K562 (cell line): ENCODE measurements around the gene DNAH5. TPM values are rescaled to one million over a fixed set of nuclear protein-coding genes. Genes with fewer than 3 reads are reported as not detected.

Source experiments
- ATAC-seq: fragments of 200-7000 bp; cut with Tn5 transposase; 3 replicates; pipeline ENCODE4 v1.9.1; 2020; ENCODE audit warnings: moderate library complexity
- BruUV-seq: library from RNA; stranded (reverse); fragments of 400-500 nt; replicated peaks from 2 replicates; lab custom pipeline; 2021; lab: Mats Ljungman, UMichigan
- CTCF ChIA-PET: fragments of 300-600 bp; formaldehyde crosslinking; extraction: SDS; loops from one replicate; lab custom pipeline; 2021; ENCODE audit warnings: low intra/inter-chr PET ratio; lab: Yijun Ruan, JAX
- POLR2A ChIA-PET: fragments of 300-600, 350-650 bp; sonication (Branson Sonifier 250); formaldehyde crosslinking; extraction: SDS; loops from one replicate; lab custom pipeline; 2021; ENCODE audit warnings: antibody characterized with exemption, inconsistent platforms; lab: Yijun Ruan, JAX
- DNase-seq, 4 experiments: peaks; one replicate each; pipeline versions ENCODE4 v3.0.0 to v3.0.0-alpha.2; 2011 to 2018; ENCODE audit warnings: low spot score in 3 of 4, mixed read lengths in 3 of 4; ENCODE audit errors: extremely low read depth in 1 of 4
- FAIRE-seq: peaks from 2 replicates; lab custom pipeline; 2011; peaks lifted over from hg19 to GRCh38; lab: Jason Lieb, UNC
- H2AFZ ChIP-seq: 2 replicates; pipeline ENCODE4 v1.6.0; 2011; ENCODE audit warnings: low read depth, low read length, control low read depth, inconsistent platforms
- H3K27ac ChIP-seq: fragments of 200-600 bp; 3 replicates; pipeline ENCODE4 v1.8.0; 2011; ENCODE audit warnings: low read depth, mild to moderate bottlenecking, control low read depth, inconsistent platforms, low read length, moderate library complexity, mixed read lengths; ENCODE audit errors: extremely low read depth
- H3K27me3 ChIP-seq, 2 experiments: fragments of 300-600 bp in 1 of 2; 2 replicates in 1 of 2; 3 replicates in 1 of 2; pipeline versions ENCODE4 v1.6.0 to v1.8.0; 2011; ENCODE audit warnings: inconsistent platforms in 2 of 2, low read length in 2 of 2, mild to moderate bottlenecking in 1 of 2, mixed read lengths in 1 of 2, moderate library complexity in 1 of 2; ENCODE audit not compliant: control insufficient read depth in 2 of 2, insufficient read depth in 2 of 2
- H3K36me3 ChIP-seq: fragments of 300-600 bp; 3 replicates; pipeline ENCODE4 v1.8.0; 2011; ENCODE audit warnings: mild to moderate bottlenecking, low read length, inconsistent platforms; ENCODE audit not compliant: control insufficient read depth, insufficient read depth
- H3K4me1 ChIP-seq, 2 experiments: fragments of 200-600 bp in 1 of 2; replicated peaks in 1 of 2; 2 replicates in 1 of 2; 3 replicates in 1 of 2; pipeline versions ENCODE4 v1.5.1 to v1.8.0; 2011; ENCODE audit warnings: inconsistent platforms in 2 of 2, low read length in 2 of 2, mild to moderate bottlenecking in 1 of 2, mixed read lengths in 1 of 2, moderate library complexity in 1 of 2; ENCODE audit not compliant: control insufficient read depth in 2 of 2, insufficient read depth in 2 of 2
- H3K4me2 ChIP-seq: 2 replicates; pipeline ENCODE4 v1.6.1; 2011; ENCODE audit warnings: low read length, control low read depth, inconsistent platforms, mixed read lengths; ENCODE audit not compliant: insufficient read depth
- H3K4me3 ChIP-seq: fragments of 200-600 bp; sonication (generic), shearing (Covaris generic); 2 replicates; pipeline ENCODE4 v1.5.1; 2016; ENCODE audit warnings: control low read depth, inconsistent platforms
- H3K79me2 ChIP-seq: fragments of 200-600 bp; 3 replicates; pipeline ENCODE4 v1.8.0; 2011; ENCODE audit warnings: low read length, inconsistent platforms; ENCODE audit not compliant: control insufficient read depth, insufficient read depth
- H3K9ac ChIP-seq, 2 experiments: 2 replicates each; pipeline versions ENCODE4 v1.6.0 to v1.6.1; 2011; ENCODE audit warnings: low read depth in 2 of 2, low read length in 2 of 2, control low read depth in 1 of 2, inconsistent platforms in 1 of 2, mild to moderate bottlenecking in 1 of 2, mixed read lengths in 1 of 2; ENCODE audit not compliant: insufficient read depth in 1 of 2
- H3K9me1 ChIP-seq: one replicate; pipeline ENCODE4 v1.6.0; 2011; ENCODE audit warnings: inconsistent platforms, mild to moderate bottlenecking, low read length, moderate library complexity; ENCODE audit not compliant: control insufficient read depth, insufficient read depth
- H3K9me3 ChIP-seq: replicated peaks from 2 replicates; pipeline ENCODE4 v1.5.1; 2011; ENCODE audit warnings: low read depth, low read length, inconsistent platforms; ENCODE audit not compliant: control insufficient read depth, insufficient read depth
- H4K20me1 ChIP-seq: replicated peaks from 2 replicates; pipeline ENCODE4 v1.6.1; 2011; ENCODE audit warnings: low read length, inconsistent platforms, mixed read lengths; ENCODE audit not compliant: control insufficient read depth, insufficient read depth
- MYBL2 ChIP-seq, 2 experiments: fragments of 450-650 bp in 1 of 2; sonication (generic) in 1 of 2; formaldehyde crosslinking in 1 of 2; IDR thresholded peaks; 2 replicates each; pipeline versions ENCODE4 v1.6.1 to v1.8.1; 2017 to 2022; ENCODE audit warnings: borderline replicate concordance in 1 of 2, inconsistent platforms in 1 of 2, low read depth in 1 of 2, mild to moderate bottlenecking in 1 of 2, missing genetic modification reagents in 1 of 2, moderate library complexity in 1 of 2
- PTBP1 ChIP-seq: fragments of 200-400 bp; formaldehyde crosslinking; IDR thresholded peaks from 2 replicates; pipeline ENCODE4 v1.6.1; 2017; ENCODE audit warnings: low read depth, low read length
- TAF7 ChIP-seq: fragments of 450-650 bp; IDR thresholded peaks from 2 replicates; pipeline ENCODE4 v1.6.1; 2016; ENCODE audit warnings: missing genetic modification characterization, missing compliant biosample characterization
- TCF7L2 ChIP-seq: fragments of 150-350 bp; IDR thresholded peaks from 2 replicates; pipeline ENCODE4 v1.6.1; 2016; ENCODE audit warnings: low read depth, mild to moderate bottlenecking, low read length, moderate library complexity
- ZNF146 ChIP-seq: IDR thresholded peaks from one replicate; pipeline ENCODE4 v1.6.1; 2018; ENCODE audit warnings: missing compliant biosample characterization; ENCODE audit not compliant: unreplicated experiment
- ZNF217 ChIP-seq: sonication (generic); formaldehyde crosslinking; IDR thresholded peaks from 2 replicates; pipeline ENCODE4 v1.8.0; 2022; ENCODE audit warnings: mild to moderate bottlenecking, missing genetic modification reagents
- ZNF57 ChIP-seq: fragments of 450-650 bp; formaldehyde crosslinking; IDR thresholded peaks from 2 replicates; pipeline ENCODE4 v1.4.0; 2020; ENCODE audit warnings: mild to moderate bottlenecking, moderate library complexity
- ZNF668 ChIP-seq: fragments of 250-450 bp; sonication (Bioruptor Pico); IDR thresholded peaks from 2 replicates; pipeline ENCODE4 v1.8.0; 2022; ENCODE audit warnings: mild to moderate bottlenecking, inconsistent platforms
- WGBS: fragments of 100-300 bp; shearing (Covaris generic); methylation state at CpG from one replicate; pipeline ENCODE4 v1.1.6; 2016; ENCODE audit warnings: low coverage, mixed read lengths; ENCODE audit not compliant: insufficient coverage; ENCODE audit errors: missing lambda C conversion rate; 5-methylcytosine and 5-hydroxymethylcytosine counted together
- in situ Hi-C: fragments of 300-500 bp; cut with MboI; formaldehyde crosslinking; loops from 4 replicates; pipeline ENCODE4 v1.15.0; 2018; ENCODE audit warnings: inconsistent platforms, mixed read lengths
- intact Hi-C: fragments of 100-400 bp; cut with micrococcal nuclease; formaldehyde crosslinking; loops from 2 replicates; pipeline ENCODE4 v1.14.2; 2022
- polyA plus RNA-seq, 8 experiments: library from polyadenylated mRNA; depleted of rRNA in 4 of 8; stranded (reverse) in 5 of 8; unstranded in 3 of 8; fragments of >200 nt; fragmentation: Nextera tagmentation in 2 of 8; fragmentation: Illumina TruSeq in 1 of 8; extraction: Ambion mirVana in 2 of 8; extraction: Trizol in 1 of 8; gene quantifications; 2 replicates each; pipeline versions ENCODE4 v1.2.1 to v1.2.3, GENCODE V29; 2011 to 2014; ENCODE audit warnings: inconsistent platforms in 1 of 8, missing spikeins in 1 of 8
- total RNA-seq, 7 experiments: library from RNA; depleted of rRNA in 6 of 7; stranded (reverse); fragments of >200 nt in 6 of 7; fragmentation: Illumina TruSeq in 2 of 7; extraction: Trizol in 2 of 7; gene quantifications; 2 replicates each; pipeline versions ENCODE4 v1.2.1 to v1.2.3, GENCODE V29; 2011 to 2021; ENCODE audit warnings: low replicate concordance in 1 of 7
- TF ChIP-seq, protein P1 (sequence below): fragments of 200-800 bp; sonication (Bioruptor generic); IDR thresholded peaks from 2 replicates; pipeline ENCODE4 v1.6.1; 2016; ENCODE audit warnings: missing genetic modification characterization, missing compliant biosample characterization

DNAH5 gene
- total and polyA plus RNA-seq, 9 of the 15 experiments (the other 6 are each of a cell fraction or from before 2014, with no cell fraction given), result 0.03 TPM; not detected in 8

DNA sequence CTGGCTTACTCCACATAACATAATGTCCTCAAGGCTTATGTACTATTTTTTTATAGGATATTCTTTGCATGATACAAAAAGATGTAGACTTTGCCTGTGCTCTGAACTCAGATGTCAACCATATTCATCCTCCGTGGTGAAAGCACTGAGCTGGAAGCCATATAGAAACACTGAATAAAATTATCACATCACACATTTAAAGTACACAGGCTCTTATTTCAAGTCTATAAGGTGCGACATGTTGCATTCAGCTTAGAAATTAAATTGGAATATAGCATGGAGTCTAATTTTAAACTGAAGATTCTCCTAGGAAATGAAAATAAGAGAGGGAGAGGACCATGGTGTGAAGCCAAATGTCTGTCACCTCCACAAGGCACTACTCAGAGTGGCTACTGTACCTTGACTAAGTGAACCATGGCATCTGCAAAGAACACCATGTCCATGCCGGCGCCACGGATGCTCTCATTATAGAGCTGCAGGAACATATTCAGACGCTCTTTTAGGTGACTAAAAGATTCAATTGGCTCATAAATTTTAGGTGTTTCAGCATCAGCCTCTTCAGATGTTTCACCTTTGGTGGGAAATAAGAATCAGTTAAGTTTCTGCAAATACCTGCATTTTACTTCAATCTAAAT, 158.6 kb downstream of the DNAH5 start:
- intact Hi-C loops, result no loop called here
- Histone ChIP-seq H3K4me1 (no peaks in the 10 kb centered on the region), H3K9me3 (no peaks in the 10 kb centered on the region), H3K36me3 (no peaks in the 10 kb centered on the region), H3K79me2 (no peaks in the 10 kb centered on the region), H3K27ac (no peak overlapping the region), H2AFZ (no peak overlapping the region), H3K27me3 (no peaks in the 10 kb centered on the region), H3K4me3 (no peak overlapping the region), H4K20me1 (no peaks in the 10 kb centered on the region), H3K4me2 (no peak overlapping the region)
- BruUV-seq, result no TSS peak
- under 1% methylated on average over 6 of the region's 6 CpGs for WGBS
- no peak for ATAC-seq
- FAIRE-seq, result no peak
- ChIA-PET POLR2A (no interaction called here), CTCF (no interaction called here)
- TF ChIP-seq PTBP1 (no peak), TAF7 (tag) (no peak)
- TF ChIP-seq, all 486 proteins: peak for 0
- Histone ChIP-seq H3K9me1 (no peaks in the 10 kb centered on the region), H3K9ac (no peak overlapping the region)
- in situ Hi-C loops, result no loop called here
- no peak for DNase-seq

DNA sequence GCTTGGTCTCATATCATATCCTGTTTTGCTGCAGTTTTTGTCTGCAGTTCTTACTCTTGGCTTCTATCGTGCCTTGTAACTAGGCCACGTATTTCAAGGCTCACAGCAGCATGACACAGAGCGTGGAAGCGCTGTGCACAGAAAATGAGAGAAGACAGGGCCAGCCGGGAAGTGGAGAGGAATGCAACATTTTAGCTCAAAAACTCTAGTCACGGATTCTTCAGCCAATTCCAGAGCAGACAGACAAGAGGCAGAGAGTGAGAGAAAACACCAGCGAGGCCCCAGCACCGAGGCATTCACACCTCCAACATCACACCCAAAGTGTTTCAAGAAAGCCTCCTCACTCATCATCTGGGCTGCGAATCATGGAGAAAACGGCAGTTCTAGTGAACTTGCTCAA, 160.8 kb downstream of the DNAH5 start:
- no peaks in the 10 kb centered on the region for H3K27me3 ChIP-seq
- BruUV-seq, result no TSS peak
- TF ChIP-seq ZNF57, result no peak
- TF ChIP-seq ZNF217 (CRISPR knock-in tag), result no peak
- TF ChIP-seq, protein P1, sequence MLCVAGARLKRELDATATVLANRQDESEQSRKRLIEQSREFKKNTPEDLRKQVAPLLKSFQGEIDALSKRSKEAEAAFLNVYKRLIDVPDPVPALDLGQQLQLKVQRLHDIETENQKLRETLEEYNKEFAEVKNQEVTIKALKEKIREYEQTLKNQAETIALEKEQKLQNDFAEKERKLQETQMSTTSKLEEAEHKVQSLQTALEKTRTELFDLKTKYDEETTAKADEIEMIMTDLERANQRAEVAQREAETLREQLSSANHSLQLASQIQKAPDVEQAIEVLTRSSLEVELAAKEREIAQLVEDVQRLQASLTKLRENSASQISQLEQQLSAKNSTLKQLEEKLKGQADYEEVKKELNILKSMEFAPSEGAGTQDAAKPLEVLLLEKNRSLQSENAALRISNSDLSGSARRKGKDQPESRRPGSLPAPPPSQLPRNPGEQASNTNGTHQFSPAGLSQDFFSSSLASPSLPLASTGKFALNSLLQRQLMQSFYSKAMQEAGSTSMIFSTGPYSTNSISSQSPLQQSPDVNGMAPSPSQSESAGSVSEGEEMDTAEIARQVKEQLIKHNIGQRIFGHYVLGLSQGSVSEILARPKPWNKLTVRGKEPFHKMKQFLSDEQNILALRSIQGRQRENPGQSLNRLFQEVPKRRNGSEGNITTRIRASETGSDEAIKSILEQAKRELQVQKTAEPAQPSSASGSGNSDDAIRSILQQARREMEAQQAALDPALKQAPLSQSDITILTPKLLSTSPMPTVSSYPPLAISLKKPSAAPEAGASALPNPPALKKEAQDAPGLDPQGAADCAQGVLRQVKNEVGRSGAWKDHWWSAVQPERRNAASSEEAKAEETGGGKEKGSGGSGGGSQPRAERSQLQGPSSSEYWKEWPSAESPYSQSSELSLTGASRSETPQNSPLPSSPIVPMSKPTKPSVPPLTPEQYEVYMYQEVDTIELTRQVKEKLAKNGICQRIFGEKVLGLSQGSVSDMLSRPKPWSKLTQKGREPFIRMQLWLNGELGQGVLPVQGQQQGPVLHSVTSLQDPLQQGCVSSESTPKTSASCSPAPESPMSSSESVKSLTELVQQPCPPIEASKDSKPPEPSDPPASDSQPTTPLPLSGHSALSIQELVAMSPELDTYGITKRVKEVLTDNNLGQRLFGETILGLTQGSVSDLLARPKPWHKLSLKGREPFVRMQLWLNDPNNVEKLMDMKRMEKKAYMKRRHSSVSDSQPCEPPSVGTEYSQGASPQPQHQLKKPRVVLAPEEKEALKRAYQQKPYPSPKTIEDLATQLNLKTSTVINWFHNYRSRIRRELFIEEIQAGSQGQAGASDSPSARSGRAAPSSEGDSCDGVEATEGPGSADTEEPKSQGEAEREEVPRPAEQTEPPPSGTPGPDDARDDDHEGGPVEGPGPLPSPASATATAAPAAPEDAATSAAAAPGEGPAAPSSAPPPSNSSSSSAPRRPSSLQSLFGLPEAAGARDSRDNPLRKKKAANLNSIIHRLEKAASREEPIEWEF, result no peak
- TF ChIP-seq MYBL2 (IDR thresholded peaks at IDR 0.05; ENCODE audit: low read depth), result no peak
- TF ChIP-seq MYBL2 (CRISPR knock-in tag; IDR thresholded peaks at IDR 0.05; ENCODE audit: borderline replicate concordance), result no peak
- no peak for TF ChIP-seq ZNF146 (CRISPR knock-in tag)
- no peak for TF ChIP-seq TCF7L2
- TF ChIP-seq ZNF668 (CRISPR knock-in tag), result no peak

More for the DNA sequence above, 160.8 kb downstream of the DNAH5 start:
- no peak overlapping the region for H3K4me3 ChIP-seq
- FAIRE-seq (no peak), ATAC-seq (no peak), DNase-seq (no peak)
- no peaks in the 10 kb centered on the region for H4K20me1 ChIP-seq
- ChIA-PET POLR2A (no interaction called here), CTCF (no interaction called here)
- H3K9me3 ChIP-seq, result no peaks in the 10 kb centered on the region
- intact Hi-C loops (no loop called here), in situ Hi-C loops (no loop called here)
- no peak overlapping the region for H3K4me2 ChIP-seq
- no peak overlapping the region for H2AFZ ChIP-seq
- no peaks in the 10 kb centered on the region for H3K36me3 ChIP-seq
- H3K4me1 ChIP-seq, result no peaks in the 10 kb centered on the region
- no peaks in the 10 kb centered on the region for H3K9me1 ChIP-seq
- H3K9ac ChIP-seq, result no peak overlapping the region
- under 1% methylated on average over 10 of the region's 10 CpGs for WGBS
- no peak overlapping the region for H3K27ac ChIP-seq
- no peaks in the 10 kb centered on the region for H3K79me2 ChIP-seq
